OCI-M1 (cell line): ENCODE data around the gene DUSP15.
"Not testable (repeated sequence)": the region's sequence is repeated elsewhere in the genome, so short reads cannot be mapped to it uniquely, and the experiment has no call there.

ENCODE experiments used
- DNase-seq: peaks from one replicate; lab custom pipeline; 2025; lab: John Stamatoyannopoulos, UW

The DUSP15 gene

GRCh38 chr20:31839782-31840487 lies 30.4 kb downstream of the DUSP15 start:
- no peak for DNase-seq

- peak; percentile 58 for DNase-seq
Measured at GRCh38 chr20:31838646-31839292, 31.6 kb downstream of the DUSP15 start.

DNA sequence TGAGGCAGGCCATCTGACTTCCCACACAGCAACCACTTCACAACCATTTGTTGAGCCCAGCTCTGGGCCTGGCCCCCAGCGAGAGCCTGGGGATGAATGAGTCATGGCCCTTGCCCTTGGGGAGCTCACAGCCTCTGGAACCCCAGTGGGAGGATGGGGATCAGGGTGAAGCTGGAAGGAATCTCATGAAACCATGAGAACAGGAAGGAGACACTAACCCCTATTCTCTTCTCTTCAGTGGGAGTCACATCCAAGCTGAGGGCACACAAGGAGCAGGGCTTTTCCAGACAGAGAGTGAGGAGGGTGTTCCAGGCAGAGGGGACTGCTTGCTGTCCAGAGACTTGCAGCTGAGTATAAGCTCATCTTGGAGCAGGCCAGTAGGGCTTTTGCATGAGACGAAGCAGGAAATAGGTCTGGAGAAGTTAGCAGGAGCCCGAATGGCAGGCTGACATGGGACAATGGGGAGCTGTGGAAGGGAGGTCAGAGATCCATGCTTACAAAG lies 32.4 kb downstream of the DUSP15 start:
- peak; percentile 15 for DNase-seq

DNA sequence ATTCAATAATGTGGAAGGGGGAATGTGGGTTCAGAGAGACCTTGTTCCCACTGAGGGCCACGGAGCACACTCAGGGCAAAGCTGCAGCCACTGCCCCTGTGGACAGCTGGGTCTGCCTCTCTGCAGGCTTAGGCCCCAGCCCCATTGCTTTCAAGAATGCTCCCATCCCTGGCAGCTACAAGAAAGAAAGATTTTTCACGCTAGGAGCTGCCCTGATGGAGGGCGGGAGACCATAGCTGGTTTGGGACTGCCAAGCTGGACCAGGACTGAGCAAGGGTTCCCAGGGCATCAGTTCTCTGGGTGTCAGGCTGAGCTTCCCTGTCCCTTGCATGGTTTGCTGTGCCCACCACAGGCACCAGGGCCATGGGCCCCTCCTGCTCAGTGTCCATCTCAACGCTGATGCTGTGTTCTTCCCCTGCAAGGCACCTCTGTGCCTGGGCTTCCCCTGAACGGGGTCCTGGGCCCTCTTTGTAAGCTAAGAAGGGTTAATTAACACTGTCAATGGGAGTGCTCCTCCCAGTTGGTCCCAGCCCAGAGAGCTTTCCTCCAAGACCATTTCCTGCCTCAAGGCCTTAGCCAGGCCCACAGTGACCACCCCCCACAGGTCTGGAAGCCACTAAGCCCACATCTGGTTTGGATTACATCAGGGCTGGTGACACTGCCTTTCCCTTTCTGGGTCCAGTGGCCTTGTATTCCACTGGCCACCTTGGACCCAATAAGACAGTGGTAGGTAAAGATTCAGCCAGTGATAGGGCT lies 33.3 kb downstream of the DUSP15 start:
- DNase-seq = peak; percentile 26

DNA sequence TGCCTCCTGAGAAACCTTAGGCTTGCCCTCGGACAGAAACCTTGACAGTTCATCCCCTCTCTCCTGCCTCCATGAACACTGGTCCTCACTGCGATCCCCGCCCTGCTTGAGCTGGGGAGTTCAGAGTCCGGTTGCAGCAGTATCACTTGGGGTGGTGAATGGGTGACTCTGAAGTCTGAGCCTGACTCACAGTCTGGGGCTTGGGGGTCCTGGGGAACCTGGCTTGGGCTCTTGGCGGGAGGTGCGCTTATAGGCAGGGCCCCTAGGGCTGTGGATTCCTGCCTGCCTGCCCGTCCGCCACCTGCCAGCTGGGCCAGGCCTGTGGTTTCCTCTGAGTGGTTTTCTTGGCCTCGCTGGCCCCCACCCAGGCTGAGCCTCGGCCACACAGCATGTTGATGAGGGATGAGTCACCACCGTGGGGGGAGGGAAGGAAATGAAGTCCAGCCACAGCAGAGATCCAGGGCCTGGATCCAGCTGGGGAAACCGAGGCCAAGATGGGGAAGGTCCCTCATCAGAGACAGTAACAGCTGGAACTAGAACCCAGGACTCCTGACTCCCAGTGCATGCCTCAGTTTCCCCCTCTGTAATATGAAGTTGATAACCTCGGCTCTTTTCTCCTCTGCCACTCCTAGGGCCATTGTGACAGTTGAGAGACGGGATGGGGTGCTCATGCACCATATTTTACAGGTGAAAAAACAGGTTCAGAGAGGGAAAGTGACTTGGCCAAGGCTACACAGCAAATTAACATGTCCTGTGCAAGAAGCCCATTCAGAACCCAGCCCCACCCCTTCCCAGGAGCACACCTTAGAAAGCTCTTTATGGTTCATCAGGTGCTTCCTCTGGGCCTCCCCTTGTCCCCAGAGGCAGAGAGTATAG lies 34.1 kb downstream of the DUSP15 start:
- peak; percentile 85 for DNase-seq

DNA sequence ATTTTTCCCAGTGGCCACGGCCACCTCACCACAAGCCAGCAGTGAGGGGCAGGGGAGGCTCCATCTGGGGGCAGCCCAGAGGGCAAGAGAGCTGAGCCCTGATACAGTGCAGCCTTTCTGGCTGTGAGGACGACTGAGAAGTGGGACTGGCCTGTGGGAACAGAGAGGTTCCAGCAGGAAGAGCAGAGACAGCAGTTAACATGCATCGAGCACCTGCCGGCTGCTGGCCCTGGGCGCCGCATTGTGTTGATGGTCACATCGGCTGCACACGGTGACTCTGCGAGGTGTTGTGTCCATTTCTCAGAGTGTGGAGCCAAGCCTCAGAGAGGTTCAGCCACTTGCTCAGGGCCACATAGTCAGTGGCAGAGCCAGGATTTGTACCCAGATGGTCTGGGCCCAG lies 34.8 kb downstream of the DUSP15 start:
- DNase-seq = no peak

GRCh38 chr20:31833931-31834521 lies 36.3 kb downstream of the DUSP15 start:
- DNase-seq = no peak

GRCh38 chr20:31833130-31833930 lies 37.0 kb downstream of the DUSP15 start:
- DNase-seq = peak; percentile 88

DNA sequence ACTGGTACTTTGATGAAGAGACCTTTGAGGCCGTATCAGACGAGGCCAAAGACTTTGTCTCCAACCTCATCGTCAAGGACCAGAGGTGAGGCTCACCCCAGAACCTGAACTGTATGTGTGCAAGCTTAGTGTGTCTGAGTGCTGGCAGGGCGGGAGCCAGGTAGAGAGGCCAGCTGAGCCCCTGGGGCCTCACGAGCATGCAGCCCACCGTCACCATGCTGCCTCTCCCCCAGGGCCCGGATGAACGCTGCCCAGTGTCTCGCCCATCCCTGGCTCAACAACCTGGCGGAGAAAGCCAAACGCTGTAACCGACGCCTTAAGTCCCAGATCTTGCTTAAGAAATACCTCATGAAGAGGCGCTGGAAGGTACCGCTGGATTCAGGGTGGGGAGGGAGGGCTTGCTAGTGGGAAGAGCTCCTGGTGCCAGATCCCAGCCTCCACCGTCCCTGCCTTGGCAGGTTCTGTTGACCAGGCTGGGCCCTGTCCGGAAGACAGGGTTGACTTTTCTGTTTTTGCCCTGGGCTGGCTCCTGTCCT lies 38.5 kb downstream of the DUSP15 start:
- DNase-seq = no peak

- no peak for DNase-seq
Measured at GRCh38 chr20:31831211-31831610, 39.1 kb downstream of the DUSP15 start.

- no peak for DNase-seq
Measured at GRCh38 chr20:31830406-31830981, 39.8 kb downstream of the DUSP15 start.

DNA sequence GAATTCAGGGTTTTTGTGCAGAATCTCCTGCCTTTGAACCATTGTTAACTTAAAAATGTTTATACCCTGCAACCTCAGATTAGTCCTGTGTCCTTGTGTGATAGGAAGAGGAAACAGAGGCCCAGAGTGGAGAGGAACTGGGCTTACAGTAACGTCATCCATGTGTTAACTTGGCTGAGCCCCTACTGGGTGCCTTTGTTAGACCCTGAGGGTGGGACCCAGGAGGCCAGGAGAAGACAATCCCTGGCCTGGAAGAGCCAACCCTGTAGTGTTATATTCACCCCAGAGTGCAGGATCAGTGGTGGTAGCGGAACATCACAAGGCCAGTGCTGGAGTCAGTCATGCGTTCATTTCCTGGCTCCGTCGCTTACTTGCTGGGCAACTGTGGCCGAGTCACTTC lies 40.6 kb downstream of the DUSP15 start:
- no peak for DNase-seq

DNA sequence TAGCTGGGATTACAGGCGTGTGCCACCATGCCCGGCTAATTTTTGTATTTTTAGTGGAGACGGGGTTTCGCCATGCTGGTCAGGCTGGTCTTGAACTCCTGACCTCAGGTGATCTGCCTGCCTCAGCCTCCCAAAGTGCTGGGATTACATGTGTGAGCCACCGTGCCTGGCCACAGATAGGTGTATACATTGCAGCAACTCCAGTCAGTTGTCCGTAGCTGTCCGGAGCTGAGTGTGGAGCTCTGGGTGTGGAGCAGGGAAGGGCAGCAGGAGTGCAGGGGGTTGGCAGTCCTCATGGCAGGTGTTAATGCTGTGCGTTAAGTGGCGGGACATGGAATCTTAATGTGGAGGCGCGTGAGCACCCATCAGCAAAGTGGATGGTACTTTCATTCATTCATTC lies 42.3 kb downstream of the DUSP15 start:
- not testable (repeated sequence) for DNase-seq

DNA sequence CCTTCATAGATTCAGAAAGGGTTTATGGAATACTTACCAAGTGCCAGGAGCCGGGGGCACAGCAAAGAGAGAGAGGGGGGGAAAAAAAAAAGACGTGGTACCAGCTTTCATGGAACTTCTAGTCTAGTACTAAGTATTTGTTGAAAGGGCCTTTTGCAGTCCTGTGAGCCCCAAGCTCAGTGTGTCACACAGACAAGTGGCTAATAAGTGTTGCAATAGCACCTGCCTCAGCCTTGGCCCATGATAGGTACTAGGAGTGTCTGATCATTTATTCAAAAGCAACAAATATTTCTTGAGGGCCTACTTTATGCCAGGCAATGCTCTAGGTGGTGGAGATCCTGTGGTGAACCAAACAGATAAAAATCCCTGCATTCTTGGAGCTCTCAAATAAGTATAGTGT lies 43.3 kb downstream of the DUSP15 start:
- DNase-seq = no peak

- DNase-seq = no peak
Measured at GRCh38 chr20:31826074-31826473, 44.3 kb downstream of the DUSP15 start.

GRCh38 chr20:31824554-31825313 lies 45.6 kb downstream of the DUSP15 start:
- DNase-seq = no peak

GRCh38 chr20:31824125-31824485 lies 46.2 kb downstream of the DUSP15 start:
- DNase-seq = no peak

DNA sequence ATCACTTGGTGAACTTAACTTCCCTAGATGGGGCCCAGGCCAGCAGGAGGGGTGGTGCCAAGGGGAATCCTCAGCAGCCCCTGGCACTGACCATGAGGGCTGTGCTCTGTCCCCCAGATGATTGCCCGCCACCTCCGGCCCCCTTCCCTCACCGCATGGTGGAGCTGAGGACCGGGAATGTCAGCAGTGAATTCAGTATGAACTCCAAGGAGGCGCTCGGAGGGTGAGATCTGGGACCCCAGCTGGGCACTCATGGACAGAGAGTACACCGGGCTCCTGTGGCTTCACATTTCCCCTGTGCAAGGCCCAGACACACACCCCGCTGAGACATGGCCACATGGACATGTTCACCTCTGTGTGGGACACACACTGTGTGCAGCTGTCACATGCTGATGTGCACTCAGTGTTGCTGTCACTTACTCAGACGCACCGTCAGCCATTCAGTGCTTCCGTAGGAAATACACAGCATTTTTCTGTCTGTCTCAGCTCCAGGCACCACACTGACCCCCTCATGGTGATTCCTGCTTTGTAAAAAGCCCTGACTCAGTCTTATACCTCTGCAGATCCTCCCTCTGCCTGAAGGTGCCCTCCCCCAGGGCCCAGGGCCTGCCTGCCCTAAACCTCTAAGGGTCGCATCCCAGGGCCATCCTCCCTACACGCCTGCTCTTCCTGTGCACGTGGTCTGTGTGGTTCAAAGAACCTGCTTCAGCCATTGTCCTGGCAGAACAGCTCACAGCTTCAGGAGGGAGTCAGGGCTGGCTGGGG lies 46.8 kb downstream of the DUSP15 start:
- no peak for DNase-seq
